Glomerular visceral epithelial cell (primary cell): Measurements from ENCODE around the gene VPREB3.

Source experiments
- DNase-seq: peaks from one replicate; pipeline ENCODE4 v3.0.0-alpha.2; 2016; ENCODE audit errors: extremely low spot score

Gene VPREB3

DNA sequence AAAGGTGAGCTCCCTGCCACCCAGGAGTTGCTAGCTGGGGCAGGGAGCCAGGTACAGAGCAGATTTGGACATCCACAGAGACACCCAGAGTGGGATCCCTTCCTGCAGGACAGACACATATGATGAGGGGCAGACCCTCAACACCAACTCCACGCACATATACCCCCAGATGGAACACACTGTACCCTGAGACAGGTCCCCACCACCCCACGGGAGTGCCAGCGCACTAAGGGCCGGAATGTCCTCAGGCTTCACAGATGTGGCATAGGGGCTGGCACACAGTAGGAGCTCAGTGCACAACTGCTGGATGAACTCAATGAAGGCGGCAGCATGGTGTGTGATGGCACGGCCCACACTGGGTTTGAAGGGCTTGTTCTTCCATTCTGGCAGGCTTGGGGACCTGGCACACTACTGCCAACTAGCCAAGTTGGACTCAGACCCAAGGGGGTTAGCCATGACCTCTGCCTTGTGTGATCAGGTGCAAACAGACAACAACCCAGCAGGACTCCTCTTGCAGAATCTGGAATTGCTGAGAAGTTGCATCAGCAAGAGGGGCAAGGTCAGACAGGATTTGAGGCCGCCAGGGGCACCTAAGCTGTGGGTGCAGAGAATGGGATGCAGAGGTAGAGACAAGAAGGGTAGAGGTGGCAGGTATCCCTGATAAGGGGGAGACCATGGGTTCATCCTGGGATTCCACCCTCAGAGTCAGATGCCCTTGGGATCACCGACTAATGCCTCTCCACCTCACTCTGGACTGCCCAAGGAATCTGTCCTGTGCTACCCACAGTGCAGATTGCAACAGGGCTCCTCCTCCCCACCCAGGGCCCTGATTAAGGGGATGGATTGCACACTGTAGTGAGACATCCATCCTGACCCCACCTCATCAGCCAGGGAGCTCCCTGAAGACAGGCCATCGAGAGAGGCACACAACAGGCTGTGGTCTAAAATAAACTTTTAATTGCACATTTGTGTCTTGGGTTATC lies 11.0 kb upstream of the VPREB3 start:
- DNase-seq: no peak

DNA sequence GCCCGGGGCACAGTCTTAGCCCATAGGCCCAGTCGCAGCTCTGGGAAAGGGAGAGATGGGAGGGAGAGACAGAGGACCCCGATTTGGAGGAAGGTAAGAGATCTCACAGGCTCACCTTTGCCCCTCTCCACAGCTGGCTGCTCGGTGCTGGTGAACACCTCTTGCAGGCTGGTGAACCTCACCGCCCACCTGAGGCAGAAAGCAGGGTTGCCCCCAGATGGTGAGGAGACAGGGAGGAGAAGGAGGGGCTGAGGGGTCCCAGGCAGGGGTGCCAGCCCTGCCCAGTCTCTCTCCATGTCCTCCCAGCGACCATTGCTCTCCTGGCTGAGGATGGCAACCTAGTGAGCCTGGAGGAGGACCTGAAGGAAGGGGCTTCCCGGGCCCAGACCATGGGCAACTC lies 9.7 kb upstream of the VPREB3 start:
- DNase-seq: no peak

DNA sequence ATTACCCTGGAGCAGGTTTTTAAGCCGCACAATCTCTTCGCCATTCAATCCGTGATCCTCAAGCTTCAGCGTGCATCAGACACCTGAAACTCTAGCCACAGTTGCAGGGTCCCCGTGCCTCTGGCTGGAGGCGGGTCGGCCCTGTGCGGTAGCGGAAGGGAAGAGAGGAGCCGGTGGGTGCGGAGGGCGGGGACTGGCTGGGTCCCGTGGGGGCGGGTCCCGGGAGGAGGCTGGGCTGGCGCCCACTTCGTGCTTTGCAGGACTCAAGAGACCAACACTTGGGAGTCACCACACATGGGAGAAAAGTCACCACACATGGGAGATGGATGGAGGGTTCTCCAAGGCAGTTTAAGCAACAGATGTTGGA lies 9.3 kb upstream of the VPREB3 start:
- DNase-seq: no peak

DNA sequence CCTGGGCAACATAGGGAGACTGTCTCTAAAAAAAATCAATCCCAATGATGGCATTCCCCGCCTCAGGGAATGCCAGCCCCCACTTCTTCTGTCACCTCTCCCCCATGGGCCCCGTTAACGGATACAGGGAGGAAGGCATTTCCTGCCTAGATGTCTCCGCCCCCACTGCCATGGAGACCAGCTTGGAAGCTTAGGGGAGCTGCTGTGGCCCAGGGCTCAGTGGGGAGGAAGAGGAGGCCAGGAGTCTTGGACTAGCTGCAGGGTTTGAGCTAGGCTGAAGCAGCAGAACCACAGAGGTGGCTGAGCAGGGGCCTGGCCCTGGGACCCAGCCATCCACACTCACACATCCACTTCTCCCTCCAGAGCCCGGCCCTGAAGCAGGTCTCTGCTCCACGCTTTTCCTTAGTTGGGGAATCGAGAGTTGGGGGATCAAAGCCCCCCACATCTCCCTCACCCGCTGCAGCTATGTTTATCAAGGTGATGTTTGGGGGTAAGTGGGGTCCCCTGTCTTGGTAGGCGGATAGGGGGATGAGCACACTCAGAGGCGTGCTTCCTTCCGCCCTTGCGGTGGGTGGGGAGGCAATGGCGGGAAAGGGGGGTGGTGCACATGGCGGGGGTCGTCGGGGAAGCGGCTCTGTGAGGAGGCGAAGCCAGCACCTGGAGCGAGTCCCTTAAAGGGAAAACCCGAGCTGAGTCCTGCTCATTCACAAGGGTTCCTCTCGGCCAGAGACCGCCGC lies 8.8 kb upstream of the VPREB3 start, which contains the start of gene C22orf15:
C22orf15 (plus strand) TSS at position 149 of the 737 bp plus-strand sequence; CDS start at position 466, 317 bp downstream.
- DNase-seq: peak; percentile 25

DNA sequence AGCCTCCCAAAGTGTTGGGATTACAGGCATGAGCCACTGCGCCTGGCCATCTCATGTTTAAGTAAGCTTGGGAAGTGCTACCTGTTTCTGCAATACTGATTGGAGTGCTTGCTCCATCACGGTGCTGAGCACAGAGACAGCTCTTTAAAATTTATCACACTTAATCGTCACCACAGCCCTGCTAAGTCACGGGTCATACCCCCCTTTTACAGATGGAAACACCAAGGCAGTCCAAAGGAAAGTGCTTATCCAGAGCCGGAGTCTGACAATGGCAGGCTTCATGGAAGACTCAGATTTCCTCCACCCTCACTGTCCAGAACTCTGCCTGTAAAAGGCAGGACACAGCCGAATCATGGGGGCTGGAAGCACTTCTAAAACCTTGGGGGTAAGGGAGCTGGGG lies 5.8 kb upstream of the VPREB3 start:
- DNase-seq: no peak

GRCh38 chr22:23759566-23759965 lies 5.3 kb upstream of the VPREB3 start:
- DNase-seq: no peak

GRCh38 chr22:23756891-23757290 lies 2.7 kb upstream of the VPREB3 start:
- DNase-seq: no peak

DNA sequence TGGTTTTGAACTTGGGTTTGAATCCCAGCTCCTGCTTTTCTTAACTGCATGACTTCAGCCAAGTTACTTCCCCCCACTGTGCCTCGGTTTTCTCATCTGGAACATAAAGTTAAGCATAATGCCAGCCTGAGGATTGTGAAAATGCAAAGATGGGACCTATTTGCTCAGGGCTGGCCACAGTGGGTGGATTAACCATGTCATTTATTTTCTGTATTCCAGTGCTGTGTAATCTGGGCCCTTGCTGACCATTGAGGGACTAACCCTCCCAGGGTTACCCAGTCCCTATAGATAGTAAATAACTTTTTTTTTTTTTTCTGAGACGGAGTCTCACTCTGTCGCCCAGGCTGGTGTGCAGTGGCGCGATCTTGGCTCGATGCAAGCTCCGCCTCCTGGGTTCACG lies 1.5 kb upstream of the VPREB3 start:
- DNase-seq: no peak

DNA sequence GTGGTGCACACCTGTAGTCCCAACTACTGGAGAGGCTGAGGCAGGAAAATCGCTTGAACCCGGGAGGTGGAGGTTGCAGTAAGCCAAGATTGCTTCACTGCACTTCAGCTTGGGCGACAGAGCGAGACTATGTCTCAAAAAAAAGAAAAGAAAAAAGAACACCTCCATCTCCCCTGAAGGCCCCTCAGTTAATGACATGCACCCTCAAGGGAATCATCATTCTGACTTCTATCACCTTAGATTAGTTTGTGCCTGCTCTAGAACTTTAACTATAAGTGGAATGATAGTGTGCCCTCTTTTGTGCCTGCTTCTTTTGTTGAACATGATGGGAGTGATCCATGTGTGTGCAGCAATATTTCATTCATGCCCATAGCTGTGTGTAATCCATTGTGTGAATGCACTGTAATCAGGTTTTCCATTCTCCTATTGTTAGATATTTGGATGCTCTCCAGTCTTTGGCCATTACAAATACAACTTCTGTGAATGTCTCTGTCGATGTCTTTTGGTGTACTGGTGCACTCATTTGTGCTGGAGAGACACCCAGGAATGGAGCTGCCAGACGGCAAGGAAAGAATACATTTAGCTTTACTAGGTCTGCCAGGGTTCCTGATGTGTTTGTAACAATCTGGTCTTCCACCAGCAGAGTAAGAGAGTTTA lies 883 bp upstream of the VPREB3 start:
- no peak for DNase-seq

GRCh38 chr22:23753385-23753784 lies 840 bp downstream of the VPREB3 start:
- DNase-seq: no peak

DNA sequence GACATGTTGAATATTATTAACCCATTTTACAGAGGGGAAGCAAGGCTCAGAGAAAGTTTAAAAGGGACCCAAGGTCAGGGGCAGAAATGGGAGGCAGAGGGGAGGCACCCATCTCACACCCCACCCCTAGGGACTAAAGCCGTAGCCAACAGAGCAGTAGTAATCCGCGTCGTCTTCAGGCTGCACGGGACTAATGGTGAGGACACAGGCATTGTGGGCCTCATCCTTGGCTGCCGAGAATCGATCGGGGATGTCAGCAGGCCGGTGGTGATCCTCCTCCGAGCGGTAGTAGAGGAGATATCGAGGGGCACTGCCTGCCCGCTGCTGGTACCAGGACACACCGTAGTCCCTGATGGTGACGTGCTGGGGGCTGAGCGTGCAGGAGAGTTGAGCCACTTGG lies 1.5 kb downstream of the VPREB3 start:
- no peak for DNase-seq

- DNase-seq: no peak
Observed at GRCh38 chr22:23752090-23752691, 2.0 kb downstream of the VPREB3 start.

DNA sequence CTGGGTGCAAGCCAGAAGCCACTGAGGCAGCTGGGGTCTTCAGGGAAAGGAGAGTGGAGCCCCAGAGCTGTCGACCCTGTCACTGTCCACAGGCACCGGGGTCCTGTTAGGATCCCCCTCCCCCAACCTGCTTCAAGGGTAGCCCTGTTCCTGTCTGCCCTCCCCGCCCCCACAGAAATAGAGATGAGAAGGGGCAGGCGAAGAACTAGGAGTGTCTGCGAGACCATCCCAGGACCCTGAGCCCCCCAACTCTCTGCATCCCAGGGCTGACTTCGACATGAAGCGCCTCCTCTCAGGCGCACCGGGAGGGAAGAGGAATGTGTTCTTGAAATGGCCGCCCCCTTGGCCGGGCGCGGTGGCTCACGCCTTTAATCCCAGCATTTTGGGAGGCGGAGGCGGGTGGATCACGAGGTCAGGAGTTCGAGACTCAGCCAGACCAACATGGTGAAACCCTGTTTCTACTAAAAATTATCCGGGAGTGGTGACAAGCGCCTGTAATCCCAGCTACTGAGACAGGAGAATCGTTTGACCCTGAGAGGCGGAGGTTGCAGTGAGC lies 2.7 kb downstream of the VPREB3 start:
- DNase-seq: peak; percentile 11

DNA sequence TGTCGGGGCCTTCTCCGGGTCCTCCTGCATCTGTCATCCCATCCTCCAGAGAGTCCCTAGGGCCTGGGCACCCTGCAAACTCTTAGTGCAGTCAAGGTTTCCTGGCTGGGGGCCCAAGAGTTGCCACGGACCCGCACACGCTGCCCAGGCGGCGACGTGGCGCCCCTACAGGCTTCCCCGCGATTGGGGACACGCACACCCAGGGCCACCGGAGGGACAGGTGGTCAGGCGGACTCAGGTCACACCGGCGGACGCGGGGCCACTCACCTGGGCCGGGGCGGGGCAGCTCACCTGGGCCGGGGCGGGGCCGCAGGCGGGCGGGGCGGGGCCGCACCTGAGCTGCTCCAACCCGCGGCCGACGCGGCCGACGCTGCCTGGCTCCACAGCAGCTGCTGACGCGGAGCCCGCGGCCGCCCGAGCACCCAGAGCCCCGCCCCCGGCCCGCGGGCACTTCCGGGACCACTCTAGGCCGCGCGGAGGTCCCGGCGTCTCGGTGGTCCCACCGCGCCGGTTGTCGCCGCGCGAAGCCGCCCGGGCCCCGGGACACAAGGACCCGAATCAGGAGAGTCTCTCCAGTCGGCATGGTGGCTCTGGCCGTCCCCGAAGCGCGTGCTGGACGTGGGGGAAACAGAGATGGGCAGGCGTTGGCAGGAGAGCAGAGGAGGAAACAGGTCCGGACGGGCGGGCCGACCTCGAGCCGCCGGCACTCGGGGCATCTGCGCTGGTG lies 3.3 kb downstream of the VPREB3 start, which contains the start of gene ZNF70:
ZNF70 (minus strand) TSS at position 399 of the 727 bp plus-strand sequence. CDS start 5,972 bp downstream, outside the sequence.
- peak; percentile 81 for DNase-seq

GRCh38 chr22:23750367-23750713 lies 3.9 kb downstream of the VPREB3 start:
- no peak for DNase-seq

DNA sequence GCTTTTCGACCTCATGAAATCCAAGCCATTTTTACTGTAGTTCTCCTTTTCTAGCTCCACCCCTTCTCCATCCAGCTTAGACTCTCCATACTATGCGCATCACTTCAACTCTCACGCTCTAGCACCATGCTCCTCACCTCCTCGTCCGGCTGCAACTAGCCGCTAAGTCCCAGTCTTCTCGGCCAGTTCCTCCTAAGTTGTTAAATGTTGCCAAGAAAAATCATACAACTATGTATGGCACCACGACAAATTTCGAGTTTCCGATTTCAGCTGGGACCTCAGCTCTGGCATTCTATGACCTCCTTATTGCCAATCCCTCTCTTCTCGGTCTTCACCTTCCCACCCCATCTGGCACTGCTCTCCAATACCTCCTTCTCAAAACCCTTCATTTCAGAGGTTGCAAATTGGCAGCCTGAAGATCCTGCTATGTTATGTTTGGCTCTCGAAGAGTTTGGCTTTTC lies 4.4 kb downstream of the VPREB3 start:
- DNase-seq: no peak

GRCh38 chr22:23745791-23746190 lies 8.4 kb downstream of the VPREB3 start:
- DNase-seq: no peak

- DNase-seq: no peak
Observed at GRCh38 chr22:23744485-23744884, 9.7 kb downstream of the VPREB3 start.

DNA sequence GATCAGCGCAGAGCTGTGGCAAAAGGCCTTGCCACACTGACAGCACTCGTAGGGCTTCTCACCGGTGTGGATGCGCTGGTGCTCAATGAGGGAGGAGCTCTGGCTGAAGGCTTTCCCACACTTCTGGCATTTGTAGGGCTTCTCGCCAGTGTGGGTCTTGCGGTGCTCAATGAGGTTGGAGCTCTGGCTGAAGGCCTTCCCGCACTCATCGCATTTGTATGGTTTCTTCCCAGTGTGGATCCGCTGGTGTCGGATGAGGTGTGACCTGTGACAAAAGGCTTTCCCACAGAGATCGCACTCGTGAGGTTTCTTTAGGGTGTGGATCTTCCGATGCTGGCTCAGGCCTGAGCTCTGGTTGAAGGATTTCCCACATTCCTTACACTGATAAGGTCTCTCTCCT lies 10.2 kb downstream of the VPREB3 start:
- DNase-seq: no peak

- no peak for DNase-seq
Observed at GRCh38 chr22:23743303-23743705, 10.9 kb downstream of the VPREB3 start.
